ENCODE results near the gene CCR9. TPM values are rescaled to one million over a fixed set of nuclear protein-coding genes. Genes with fewer than 3 reads are reported as not detected.

The CCR9 gene
- total and polyA plus RNA-seq, 10 of the 15 experiments (the other 5 are each of a cell fraction or from before 2014, with no cell fraction given): 0.05 to 3.9 (median 2.4) TPM

GRCh38 chr3:45871780-45872179 is 14.6 kb upstream of the CCR9 start (continued):
- TF ChIP-seq, protein P1, sequence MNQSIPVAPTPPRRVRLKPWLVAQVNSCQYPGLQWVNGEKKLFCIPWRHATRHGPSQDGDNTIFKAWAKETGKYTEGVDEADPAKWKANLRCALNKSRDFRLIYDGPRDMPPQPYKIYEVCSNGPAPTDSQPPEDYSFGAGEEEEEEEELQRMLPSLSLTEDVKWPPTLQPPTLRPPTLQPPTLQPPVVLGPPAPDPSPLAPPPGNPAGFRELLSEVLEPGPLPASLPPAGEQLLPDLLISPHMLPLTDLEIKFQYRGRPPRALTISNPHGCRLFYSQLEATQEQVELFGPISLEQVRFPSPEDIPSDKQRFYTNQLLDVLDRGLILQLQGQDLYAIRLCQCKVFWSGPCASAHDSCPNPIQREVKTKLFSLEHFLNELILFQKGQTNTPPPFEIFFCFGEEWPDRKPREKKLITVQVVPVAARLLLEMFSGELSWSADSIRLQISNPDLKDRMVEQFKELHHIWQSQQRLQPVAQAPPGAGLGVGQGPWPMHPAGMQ (IDR thresholded peaks at IDR 0.05; ENCODE audit: borderline replicate concordance): no peak
- TF ChIP-seq NR2F1 (conservative IDR thresholded peaks at IDR 0.05): no peak
- TF ChIP-seq, protein P2, sequence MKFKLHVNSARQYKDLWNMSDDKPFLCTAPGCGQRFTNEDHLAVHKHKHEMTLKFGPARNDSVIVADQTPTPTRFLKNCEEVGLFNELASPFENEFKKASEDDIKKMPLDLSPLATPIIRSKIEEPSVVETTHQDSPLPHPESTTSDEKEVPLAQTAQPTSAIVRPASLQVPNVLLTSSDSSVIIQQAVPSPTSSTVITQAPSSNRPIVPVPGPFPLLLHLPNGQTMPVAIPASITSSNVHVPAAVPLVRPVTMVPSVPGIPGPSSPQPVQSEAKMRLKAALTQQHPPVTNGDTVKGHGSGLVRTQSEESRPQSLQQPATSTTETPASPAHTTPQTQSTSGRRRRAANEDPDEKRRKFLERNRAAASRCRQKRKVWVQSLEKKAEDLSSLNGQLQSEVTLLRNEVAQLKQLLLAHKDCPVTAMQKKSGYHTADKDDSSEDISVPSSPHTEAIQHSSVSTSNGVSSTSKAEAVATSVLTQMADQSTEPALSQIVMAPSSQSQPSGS (IDR thresholded peaks at IDR 0.05; ENCODE audit: low read length): no peak

DNA sequence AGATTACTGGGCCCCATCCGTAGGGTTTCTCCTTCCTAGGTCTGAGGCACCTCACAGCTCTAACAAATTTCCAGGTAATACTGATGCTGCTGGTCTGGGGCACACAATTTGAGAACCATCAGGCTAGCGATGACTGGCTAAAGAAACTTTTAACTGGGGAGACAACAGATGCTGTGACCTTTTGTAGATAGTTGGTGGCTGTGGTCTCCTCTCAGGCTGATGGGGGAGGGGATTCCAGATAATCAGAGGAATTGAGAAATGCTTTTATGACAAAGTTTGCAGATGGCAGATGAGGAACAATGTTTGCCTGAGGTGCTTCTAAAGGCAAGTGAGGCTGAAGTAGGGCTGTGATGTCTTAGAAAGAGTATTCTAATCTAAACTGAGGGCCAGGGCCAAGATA is 13.8 kb upstream of the CCR9 start:
- Histone ChIP-seq H3K27me3 (replicated peaks in 1 of 2; ENCODE audit: control insufficient read depth in 2 of 2, insufficient read depth in 2 of 2, low read length in 1 of 2) (no peaks in the 10 kb centered on the region; a peak in 1 of 4 replicates), H3K4me3 (no peak overlapping the region), H4K20me1 (ENCODE audit: control insufficient read depth, insufficient read depth) (no peaks in the 10 kb centered on the region), H3K9ac (ENCODE audit: control insufficient read depth, insufficient read depth, low read length) (no peak overlapping the region), H2AFZ (ENCODE audit: control insufficient read depth, low read depth, low read length) (no peak overlapping the region), H3K4me2 (ENCODE audit: control insufficient read depth, insufficient read depth) (no peak overlapping the region), H3K27ac (ENCODE audit: control insufficient read depth, insufficient read depth) (peak overlapping the region; percentile 10; the same call in 1 of the 2 replicates), H3K4me1 (ENCODE audit: control insufficient read depth, insufficient read depth, low read length) (peaks cover 29% of the 10 kb centered on the region), H3K9me3 (replicated peaks; ENCODE audit: control insufficient read depth, insufficient read depth, low read length) (peaks cover 1% of the 10 kb centered on the region; the same call in 1 of the 3 replicates), H3K36me3 (ENCODE audit: control insufficient read depth in 2 of 2, insufficient read depth in 2 of 2, low read length in 1 of 2) (no peaks in the 10 kb centered on the region), H3K79me2 (ENCODE audit: control insufficient read depth, insufficient read depth, low read length) (no peaks in the 10 kb centered on the region)
- no peak for ATAC-seq
- intact Hi-C loops (cut with micrococcal nuclease; ENCODE audit: unreplicated experiment): no loop called here
- POLR2A ChIA-PET: interaction anchor here (0.8 to 5.7 kb wide), 4 partner anchors 8 to 40 kb away, joined by 3 to 32 read pairs (median 6); no protein-coding TSS in a partner anchor
- FAIRE-seq: no peak
- CTCF ChIA-PET: interaction anchor here (0.7 to 1.2 kb wide), 2 partner anchors 15 to 213 kb away, joined by 3 to 5 read pairs; no protein-coding TSS in a partner anchor
- no peak for DNase-seq (ENCODE audit: low read depth, low spot score)
- RAD21 ChIA-PET (ENCODE audit: unreplicated experiment): interaction anchor here (1.0 to 6.9 kb wide), 7 partner anchors 8 to 43 kb away, joined by 3 to 58 read pairs (median 5); no protein-coding TSS in a partner anchor
- BruUV-seq (replicated peaks): no TSS peak
- SMC1A ChIA-PET (ENCODE audit: uncharacterized antibody, unreplicated experiment): interaction anchor here (0.6 to 11.4 kb wide), 7 partner anchors 10 to 845 kb away, joined by 3 to 199 read pairs (median 13); partner anchors contain the start of genes CCR9 and LZTFL1
- WGBS (ENCODE audit: insufficient coverage, insufficient replicate concordance, low lambda C conversion rate, missing lambda C conversion rate): 0% methylated on average over 2 of the region's 2 CpGs
- in situ Hi-C loops (cut with MboI): no loop called here
- TF ChIP-seq ZBED1 (IDR thresholded peaks at IDR 0.05; ENCODE audit: borderline replicate concordance) (peak; percentile 27; the same call in 1 of the 2 replicates), CREB1 (IDR thresholded peaks at IDR 0.05; ENCODE audit: low read depth) (0 out of 2 replicates have a peak, but pooled peaks have one; percentile 20), RUNX3 (IDR thresholded peaks at IDR 0.05; ENCODE audit: low read length) (peak; percentile 86), CBFB (IDR thresholded peaks at IDR 0.05; ENCODE audit: low read depth) (peak; percentile 44; the same call in 1 of the 2 replicates), EED (IDR thresholded peaks at IDR 0.05; ENCODE audit: low read depth) (peak; percentile 75), KAT2A (conservative IDR thresholded peaks at IDR 0.05; ENCODE audit: control insufficient read depth, low read depth, low read length) (no peak), ZBTB4 (CRISPR knock-in tag; IDR thresholded peaks at IDR 0.05) (no peak), NFIC (IDR thresholded peaks at IDR 0.05; ENCODE audit: low read depth, low read length) (peak; percentile 84), TCF12 (IDR thresholded peaks at IDR 0.05; ENCODE audit: low read depth, low read length) (0 out of 2 replicates have a peak, but pooled peaks have one; percentile 57), SPI1 (IDR thresholded peaks at IDR 0.05; ENCODE audit: borderline replicate concordance, insufficient read depth, low read depth, low read length) (peak; percentile 20; the same call in 1 of the 2 replicates), FOXK2 (IDR thresholded peaks at IDR 0.05) (no peak), TCF3 (IDR thresholded peaks at IDR 0.05; ENCODE audit: borderline replicate concordance, insufficient read depth, low read depth, low read length) (no peak), CREM (IDR thresholded peaks at IDR 0.05; ENCODE audit: low read depth) (0 out of 2 replicates have a peak, but pooled peaks have one; percentile 40)
- TF ChIP-seq, protein P3, sequence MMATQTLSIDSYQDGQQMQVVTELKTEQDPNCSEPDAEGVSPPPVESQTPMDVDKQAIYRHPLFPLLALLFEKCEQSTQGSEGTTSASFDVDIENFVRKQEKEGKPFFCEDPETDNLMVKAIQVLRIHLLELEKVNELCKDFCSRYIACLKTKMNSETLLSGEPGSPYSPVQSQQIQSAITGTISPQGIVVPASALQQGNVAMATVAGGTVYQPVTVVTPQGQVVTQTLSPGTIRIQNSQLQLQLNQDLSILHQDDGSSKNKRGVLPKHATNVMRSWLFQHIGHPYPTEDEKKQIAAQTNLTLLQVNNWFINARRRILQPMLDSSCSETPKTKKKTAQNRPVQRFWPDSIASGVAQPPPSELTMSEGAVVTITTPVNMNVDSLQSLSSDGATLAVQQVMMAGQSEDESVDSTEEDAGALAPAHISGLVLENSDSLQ (IDR thresholded peaks at IDR 0.05): no peak
